Upper lobe of right lung (tissue), 1 donor: ENCODE results near the gene AP3S2. TPM values are rescaled to one million over a fixed set of nuclear protein-coding genes. Genes with fewer than 3 reads are reported as not detected.

Experiments
- ATAC-seq: fragments of 200-7000 bp; cut with Tn5 transposase; one replicate; pipeline ENCODE4 v1.9.1; 2020; ENCODE audit warnings: mild to moderate bottlenecking, moderate library complexity
- DNase-seq: peaks from one replicate; pipeline ENCODE4 v3.0.0-alpha.2; 2020
- H3K27ac ChIP-seq: fragments of 200-600 bp; one replicate; pipeline ENCODE4 v1.8.0; 2022
- H3K27me3 ChIP-seq: fragments of 200-600 bp; one replicate; pipeline ENCODE4 v1.8.0; 2022; ENCODE audit warnings: mild to moderate bottlenecking
- H3K36me3 ChIP-seq: fragments of 200-600 bp; one replicate; pipeline ENCODE4 v1.8.0; 2022
- H3K4me1 ChIP-seq: fragments of 200-600 bp; one replicate; pipeline ENCODE4 v1.8.0; 2022
- H3K4me3 ChIP-seq: fragments of 200-600 bp; one replicate; pipeline ENCODE4 v1.8.0; 2022; ENCODE audit warnings: mild to moderate bottlenecking
- H3K9me3 ChIP-seq: fragments of 200-600 bp; one replicate; pipeline ENCODE4 v1.8.0; 2022
- intact Hi-C: fragments of 100-400 bp; cut with DNase I; formaldehyde crosslinking; loops from one replicate; pipeline ENCODE4 v1.11.0; 2022
- total RNA-seq: library from RNA; stranded (reverse); fragmentation: NEBNext Ultra II Directional; extraction: Animal tissue kit (Norgen Biotek cat#: 25700); gene quantifications from one replicate; pipeline ENCODE4 v1.2.1, GENCODE V29; 2021
- TF ChIP-seq, protein P1 (sequence below): fragments of 200-600 bp; IDR thresholded peaks from one replicate; pipeline ENCODE4 v1.8.0; 2022; ENCODE audit warnings: antibody characterized with exemption
- donor health status: DM: no; HTN: yes; CAD: no; lungs with severe emphysema.

AP3S2 gene
- total RNA-seq, 1 donor from 2014 or later: 32.1 TPM

DNA sequence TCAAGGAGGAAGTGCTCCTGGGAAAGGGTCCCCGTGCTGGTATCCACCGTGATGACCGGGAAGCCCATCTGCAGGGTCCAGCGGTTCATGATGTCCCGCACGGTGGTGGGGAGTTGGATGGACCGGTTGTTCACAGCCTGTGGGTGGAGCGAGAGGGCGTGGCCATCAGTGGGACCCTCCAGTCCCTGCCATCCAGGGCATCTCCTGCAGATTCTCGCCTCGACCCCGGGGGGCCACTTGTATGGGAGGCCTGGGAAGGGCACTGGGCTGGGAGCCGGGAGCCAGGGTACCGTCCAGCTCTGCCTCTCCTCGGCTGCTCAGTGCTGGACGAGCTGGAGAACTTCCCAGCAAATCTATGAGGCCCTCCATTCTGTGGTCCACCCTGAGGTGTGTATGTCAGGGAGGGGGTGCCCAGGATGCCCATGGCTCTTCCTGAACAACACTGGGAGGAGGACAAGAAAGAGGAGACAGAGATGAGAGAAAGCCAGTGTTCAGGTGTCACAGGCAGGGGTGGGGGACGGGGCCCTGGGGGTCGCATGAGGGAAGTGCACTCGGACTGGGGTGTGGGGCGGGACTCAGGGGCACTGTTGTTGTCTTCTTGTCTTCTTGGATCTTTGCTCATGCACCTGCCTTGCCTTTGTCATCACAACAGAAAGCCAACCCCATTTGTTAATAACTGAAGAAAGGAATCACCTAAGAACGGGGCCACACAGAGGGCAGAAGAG is 92.2 kb downstream of the AP3S2 start:
- Histone ChIP-seq H3K36me3 (peaks cover 7% of the 10 kb centered on the region), H3K9me3 (no peaks in the 10 kb centered on the region), H3K27ac (no peak overlapping the region), H3K4me3 (no peak overlapping the region), H3K4me1 (no peaks in the 10 kb centered on the region), H3K27me3 (no peaks in the 10 kb centered on the region)
- intact Hi-C loops: no loop called here
- TF ChIP-seq, protein P1, sequence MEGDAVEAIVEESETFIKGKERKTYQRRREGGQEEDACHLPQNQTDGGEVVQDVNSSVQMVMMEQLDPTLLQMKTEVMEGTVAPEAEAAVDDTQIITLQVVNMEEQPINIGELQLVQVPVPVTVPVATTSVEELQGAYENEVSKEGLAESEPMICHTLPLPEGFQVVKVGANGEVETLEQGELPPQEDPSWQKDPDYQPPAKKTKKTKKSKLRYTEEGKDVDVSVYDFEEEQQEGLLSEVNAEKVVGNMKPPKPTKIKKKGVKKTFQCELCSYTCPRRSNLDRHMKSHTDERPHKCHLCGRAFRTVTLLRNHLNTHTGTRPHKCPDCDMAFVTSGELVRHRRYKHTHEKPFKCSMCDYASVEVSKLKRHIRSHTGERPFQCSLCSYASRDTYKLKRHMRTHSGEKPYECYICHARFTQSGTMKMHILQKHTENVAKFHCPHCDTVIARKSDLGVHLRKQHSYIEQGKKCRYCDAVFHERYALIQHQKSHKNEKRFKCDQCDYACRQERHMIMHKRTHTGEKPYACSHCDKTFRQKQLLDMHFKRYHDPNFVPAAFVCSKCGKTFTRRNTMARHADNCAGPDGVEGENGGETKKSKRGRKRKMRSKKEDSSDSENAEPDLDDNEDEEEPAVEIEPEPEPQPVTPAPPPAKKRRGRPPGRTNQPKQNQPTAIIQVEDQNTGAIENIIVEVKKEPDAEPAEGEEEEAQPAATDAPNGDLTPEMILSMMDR: no peak
- DNase-seq: no peak
- ATAC-seq: no peak

DNA sequence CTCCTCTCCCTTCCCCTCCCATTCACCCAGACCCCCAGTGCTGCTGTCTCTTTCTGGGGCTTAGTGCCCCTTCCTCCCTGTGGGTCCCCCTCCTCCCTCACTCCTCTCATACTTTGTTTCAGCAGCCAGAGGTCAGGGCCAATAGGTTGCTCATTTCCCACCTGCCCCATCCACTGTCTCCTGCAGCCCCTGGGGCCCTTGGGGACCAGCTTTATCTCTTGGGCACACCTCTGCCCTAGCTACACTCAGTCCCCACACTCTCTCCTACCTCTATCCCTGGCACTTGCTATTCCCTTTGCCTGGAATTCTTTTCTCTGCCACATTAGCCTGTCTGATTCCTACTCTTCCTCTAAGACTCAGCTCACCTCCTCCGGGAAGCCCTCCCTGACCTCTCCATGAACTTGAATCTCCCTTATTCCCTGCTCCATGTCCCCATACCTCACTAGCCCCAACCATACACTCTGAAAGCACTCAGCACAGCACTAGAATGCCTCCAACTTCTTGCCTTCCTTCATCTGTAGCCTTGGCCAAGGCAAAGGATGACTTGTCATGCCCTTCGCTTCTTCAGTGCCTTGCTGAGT is 93.8 kb downstream of the AP3S2 start:
- intact Hi-C loops: no loop called here
- TF ChIP-seq, protein P1: no peak

DNA sequence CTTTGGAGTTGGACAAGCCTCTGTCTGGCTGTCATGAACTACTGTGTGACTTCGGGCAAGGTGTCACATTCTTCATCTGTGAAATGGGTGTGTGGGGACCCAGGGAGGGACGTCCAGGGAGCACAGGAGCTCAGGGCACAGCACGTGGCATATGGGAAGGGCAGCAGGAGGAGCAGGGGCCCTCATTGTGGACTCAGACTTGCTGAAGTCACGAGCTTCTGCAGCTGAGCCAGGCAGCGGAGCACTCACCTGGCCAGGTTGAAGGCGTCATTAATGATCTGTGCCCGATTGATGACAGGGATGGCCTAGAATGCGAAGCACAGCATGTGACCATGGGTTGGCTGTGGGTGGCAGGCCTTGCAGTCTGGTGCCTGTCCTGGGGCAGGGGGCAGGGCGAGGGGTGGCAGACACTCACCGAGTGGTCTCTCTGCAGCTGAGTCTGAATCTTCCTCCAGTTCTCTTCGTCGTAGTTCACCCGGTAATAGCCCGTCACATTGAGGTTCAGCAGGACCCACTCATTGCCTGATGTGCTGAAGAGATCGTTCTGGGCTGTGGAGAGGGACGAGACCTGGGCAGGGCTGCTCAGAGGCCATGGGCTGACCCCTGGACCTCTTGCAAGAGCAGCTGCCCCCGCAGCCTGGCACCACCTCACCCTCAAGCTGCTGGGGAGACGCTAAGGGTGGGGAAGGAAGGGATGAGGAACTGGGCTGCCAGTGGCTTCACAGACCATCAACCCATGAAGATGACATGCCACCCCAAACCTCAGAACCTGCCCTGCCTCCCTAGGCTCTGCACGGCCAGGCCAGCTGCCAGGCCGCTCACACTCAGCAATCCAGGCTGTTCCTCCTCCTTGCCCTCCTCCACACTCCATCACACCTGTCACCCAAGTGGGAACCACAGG is 94.5 kb downstream of the AP3S2 start:
- no peaks in the 10 kb centered on the region for H3K27me3 ChIP-seq
- H3K9me3 ChIP-seq: no peaks in the 10 kb centered on the region
- no peak overlapping the region for H3K27ac ChIP-seq
- intact Hi-C loops: no loop called here
- TF ChIP-seq, protein P1: no peak
- H3K36me3 ChIP-seq: peaks cover 7% of the 10 kb centered on the region
- no peak overlapping the region for H3K4me3 ChIP-seq
- peaks cover 5% of the 10 kb centered on the region for H3K4me1 ChIP-seq
- DNase-seq: no peak
- ATAC-seq: no peak

More for the DNA sequence above, 93.8 kb downstream of the AP3S2 start:
- Histone ChIP-seq H3K4me1 (no peaks in the 10 kb centered on the region), H3K27ac (no peak overlapping the region), H3K4me3 (no peak overlapping the region), H3K9me3 (no peaks in the 10 kb centered on the region), H3K36me3 (peaks cover 7% of the 10 kb centered on the region), H3K27me3 (no peaks in the 10 kb centered on the region)
- no peak for DNase-seq
- no peak for ATAC-seq

DNA sequence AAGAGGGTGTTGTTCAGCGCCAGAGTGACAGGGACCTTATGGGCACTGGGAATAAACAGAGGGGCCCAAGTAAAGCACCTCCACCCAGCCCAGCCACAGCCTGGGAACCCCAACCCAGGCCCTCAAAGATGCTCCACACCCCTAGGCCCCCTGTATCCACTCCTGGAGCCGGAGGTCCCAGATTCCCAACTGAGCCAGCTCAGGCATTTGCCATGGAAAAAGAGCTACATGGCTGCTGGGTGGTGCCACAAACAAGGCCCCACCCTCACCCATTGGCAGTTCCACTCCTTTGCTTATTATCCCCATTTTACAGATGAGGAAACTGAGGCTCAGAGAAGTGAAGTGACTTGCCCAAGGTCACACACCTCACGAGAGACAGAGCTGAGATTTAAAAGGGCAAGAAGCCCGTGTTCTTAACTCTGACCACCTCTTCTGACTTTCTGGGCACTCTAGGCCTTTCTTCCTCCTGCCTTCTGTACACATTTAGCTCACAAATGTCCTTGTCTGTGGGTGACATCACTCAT is 96.1 kb downstream of the AP3S2 start:
- Histone ChIP-seq H3K36me3 (no peaks in the 10 kb centered on the region), H3K27me3 (no peaks in the 10 kb centered on the region), H3K4me3 (no peak overlapping the region), H3K9me3 (no peaks in the 10 kb centered on the region), H3K27ac (no peak overlapping the region), H3K4me1 (peaks cover 5% of the 10 kb centered on the region)
- intact Hi-C loops: no loop called here
- TF ChIP-seq, protein P1: no peak
- DNase-seq (no peak), ATAC-seq (no peak)

DNA sequence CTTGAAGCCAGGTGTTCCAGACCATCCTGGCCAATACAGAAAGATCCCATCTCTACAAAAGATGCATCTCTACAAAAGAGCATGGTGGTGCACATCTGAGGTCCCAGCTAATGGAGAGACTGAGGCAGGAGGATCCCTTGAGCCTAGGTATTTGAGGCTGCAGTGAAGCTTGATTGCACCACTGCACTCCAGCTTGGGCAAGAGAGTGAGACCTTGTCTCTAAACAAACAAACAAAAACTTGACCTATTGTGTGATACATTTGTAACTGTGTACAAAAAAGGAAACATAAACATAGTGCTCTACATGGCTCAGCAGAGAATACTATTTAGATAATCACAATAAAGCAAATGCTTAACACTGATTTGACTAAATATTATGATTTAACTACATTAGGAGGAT is 97.8 kb downstream of the AP3S2 start:
- intact Hi-C loops: no loop called here
- Histone ChIP-seq H3K4me1 (peaks cover 5% of the 10 kb centered on the region), H3K27me3 (no peaks in the 10 kb centered on the region), H3K4me3 (no peak overlapping the region), H3K9me3 (no peaks in the 10 kb centered on the region), H3K27ac (no peak overlapping the region), H3K36me3 (no peaks in the 10 kb centered on the region)
- no peak for ATAC-seq
- TF ChIP-seq, protein P1: no peak
- DNase-seq: no peak
